Pons (tissue), 1 donor: ENCODE measurements around the gene MDK.
"Not testable (repeated sequence)": the region's sequence is repeated elsewhere in the genome, so short reads cannot be mapped to it uniquely, and the experiment has no call there.

Source experiments
- DNase-seq: peaks from one replicate; pipeline ENCODE4 v3.0.0-alpha.2; 2016; ENCODE audit warnings: low spot score

MDK gene

GRCh38 chr11:46369458-46370152 is 11.9 kb upstream of the MDK start:
- DNase-seq = no peak

- DNase-seq = no peak
These were observed 11.2 kb upstream of the MDK start for GRCh38 chr11:46370253-46370652.

GRCh38 chr11:46371262-46371661 is 10.2 kb upstream of the MDK start:
- DNase-seq = not testable (repeated sequence)

- DNase-seq = no peak
These were observed 9.4 kb upstream of the MDK start for GRCh38 chr11:46372086-46372485.

- not testable (repeated sequence) for DNase-seq
These were observed 9.0 kb upstream of the MDK start for GRCh38 chr11:46372501-46372900.

GRCh38 chr11:46373787-46374740 is 7.4 kb upstream of the MDK start:
- no peak for DNase-seq

- DNase-seq = no peak
These were observed 6.7 kb upstream of the MDK start for GRCh38 chr11:46374815-46375214.

- no peak for DNase-seq
These were observed 5.9 kb upstream of the MDK start for GRCh38 chr11:46375392-46376101.

GRCh38 chr11:46376258-46377050 is 5.0 kb upstream of the MDK start:
- DNase-seq = no peak

GRCh38 chr11:46377290-46377689 is 4.2 kb upstream of the MDK start:
- DNase-seq = no peak

GRCh38 chr11:46377831-46378230 is 3.6 kb upstream of the MDK start:
- no peak for DNase-seq

GRCh38 chr11:46378296-46378695 is 3.2 kb upstream of the MDK start:
- no peak for DNase-seq

GRCh38 chr11:46378811-46379481 is 2.5 kb upstream of the MDK start:
- no peak for DNase-seq

- not testable (repeated sequence) for DNase-seq
These were observed 1.8 kb upstream of the MDK start for GRCh38 chr11:46379482-46380293.

GRCh38 chr11:46380340-46381047 is 975 bp upstream of the MDK start:
- no peak for DNase-seq

- no peak for DNase-seq
These were observed 563 bp downstream of the MDK start for GRCh38 chr11:46381819-46382645.

GRCh38 chr11:46382646-46383403 is 1.4 kb downstream of the MDK start:
- DNase-seq = peak; percentile 46

- no peak for DNase-seq
These were observed 1.9 kb downstream of the MDK start for GRCh38 chr11:46383404-46383758.
